Measurements from ENCODE around the gene APOM.

DNA sequence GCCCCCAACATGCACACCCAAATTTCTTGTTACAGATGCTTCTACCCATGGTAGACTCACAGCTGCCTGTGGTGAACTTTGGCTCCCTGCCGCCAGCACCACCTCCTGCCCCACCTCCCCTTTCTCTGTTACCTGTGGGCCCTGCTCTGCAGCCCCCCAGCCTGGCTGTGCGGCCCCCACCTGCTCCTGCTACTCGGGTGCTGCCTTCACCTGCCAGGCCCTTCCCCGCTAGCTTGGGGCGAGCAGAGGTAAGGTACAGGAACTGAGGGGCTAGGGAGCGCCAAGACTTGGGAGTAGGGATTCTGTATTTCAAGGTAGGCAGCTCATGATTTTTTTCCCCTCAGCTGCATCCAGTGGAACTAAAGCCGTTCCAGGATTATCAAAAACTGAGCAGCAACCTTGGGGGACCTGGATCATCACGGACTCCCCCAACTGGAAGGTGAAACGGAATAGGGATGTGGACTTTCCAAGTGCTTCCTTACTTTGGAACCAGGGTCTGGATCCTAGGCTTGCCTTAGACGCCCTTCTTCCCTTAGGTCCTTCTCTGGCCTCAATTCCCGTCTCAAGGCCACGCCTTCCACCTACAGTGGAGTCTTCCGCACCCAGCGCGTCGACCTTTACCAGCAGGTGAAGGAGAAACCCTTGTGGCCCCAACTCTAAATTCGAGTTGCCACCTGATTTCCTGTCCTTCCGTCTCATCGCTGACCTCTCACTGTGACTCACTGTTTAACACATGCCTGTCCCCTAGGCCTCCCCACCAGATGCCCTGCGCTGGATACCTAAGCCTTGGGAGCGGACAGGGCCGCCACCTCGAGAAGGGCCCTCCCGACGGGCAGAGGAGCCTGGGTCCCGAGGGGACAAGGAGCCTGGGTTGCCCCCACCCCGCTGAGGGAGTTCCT is 18.7 kb upstream of the APOM start:
- no peak for TF ChIP-seq POLR2A (IDR thresholded peaks at IDR 0.05)
- TF ChIP-seq, protein P1, sequence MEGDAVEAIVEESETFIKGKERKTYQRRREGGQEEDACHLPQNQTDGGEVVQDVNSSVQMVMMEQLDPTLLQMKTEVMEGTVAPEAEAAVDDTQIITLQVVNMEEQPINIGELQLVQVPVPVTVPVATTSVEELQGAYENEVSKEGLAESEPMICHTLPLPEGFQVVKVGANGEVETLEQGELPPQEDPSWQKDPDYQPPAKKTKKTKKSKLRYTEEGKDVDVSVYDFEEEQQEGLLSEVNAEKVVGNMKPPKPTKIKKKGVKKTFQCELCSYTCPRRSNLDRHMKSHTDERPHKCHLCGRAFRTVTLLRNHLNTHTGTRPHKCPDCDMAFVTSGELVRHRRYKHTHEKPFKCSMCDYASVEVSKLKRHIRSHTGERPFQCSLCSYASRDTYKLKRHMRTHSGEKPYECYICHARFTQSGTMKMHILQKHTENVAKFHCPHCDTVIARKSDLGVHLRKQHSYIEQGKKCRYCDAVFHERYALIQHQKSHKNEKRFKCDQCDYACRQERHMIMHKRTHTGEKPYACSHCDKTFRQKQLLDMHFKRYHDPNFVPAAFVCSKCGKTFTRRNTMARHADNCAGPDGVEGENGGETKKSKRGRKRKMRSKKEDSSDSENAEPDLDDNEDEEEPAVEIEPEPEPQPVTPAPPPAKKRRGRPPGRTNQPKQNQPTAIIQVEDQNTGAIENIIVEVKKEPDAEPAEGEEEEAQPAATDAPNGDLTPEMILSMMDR (IDR thresholded peaks at IDR 0.05): no peak

Data from thyroid gland (tissue), 4 donors.